ENCODE measurements around the gene C2CD4C. TPM values are rescaled to one million over a fixed set of nuclear protein-coding genes. Genes with fewer than 3 reads are reported as not detected.
"Not testable (repeated sequence)": the region's sequence is repeated elsewhere in the genome, so short reads cannot be mapped to it uniquely, and the experiment has no call there.

C2CD4C gene
- total and polyA plus RNA-seq, 4 donors = 0.88 to 1.4 (median 1.2) TPM

GRCh38 chr19:428149-428548 is 19.2 kb upstream of the C2CD4C start:
- Histone ChIP-seq H3K9ac (ENCODE audit: insufficient read depth in 1 of 2, low read length in 2 of 2) (no peak overlapping the region), H3K36me3 (ENCODE audit: control insufficient read depth in 4 of 4, insufficient read depth in 4 of 4, low read length in 4 of 4) (peaks cover 0 to 3% (median 0%) of the 10 kb centered on the region in 4 donors), H3K27me3 (ENCODE audit: control insufficient read depth in 3 of 3, insufficient read depth in 3 of 3, low read length in 2 of 3) (no peaks in the 10 kb centered on the region), H3K4me1 (ENCODE audit: control insufficient read depth in 5 of 5, insufficient read depth in 5 of 5, low read length in 5 of 5) (peaks cover 0 to 2% (median 0%) of the 10 kb centered on the region in 5 donors), H3K27ac (ENCODE audit: low read depth in 1 of 2, low read length in 1 of 2) (no peak overlapping the region), H3K9me3 (ENCODE audit: control insufficient read depth in 4 of 4, insufficient read depth in 3 of 4, low read length in 3 of 4) (peaks cover 0 to 4% (median 0%) of the 10 kb centered on the region in 4 donors), H3K4me3 (no peak overlapping the region)
- WGBS, 2 donors = 93 to 94% methylated on average over 15 of the region's 15 CpGs
- DNase-seq (no peak), ATAC-seq (ENCODE audit: insufficient read depth, low FRiP score) (no peak)
- no peak for TF ChIP-seq CTCF (IDR thresholded peaks at IDR 0.05; ENCODE audit: control extremely low read depth, extremely low read depth)

DNA sequence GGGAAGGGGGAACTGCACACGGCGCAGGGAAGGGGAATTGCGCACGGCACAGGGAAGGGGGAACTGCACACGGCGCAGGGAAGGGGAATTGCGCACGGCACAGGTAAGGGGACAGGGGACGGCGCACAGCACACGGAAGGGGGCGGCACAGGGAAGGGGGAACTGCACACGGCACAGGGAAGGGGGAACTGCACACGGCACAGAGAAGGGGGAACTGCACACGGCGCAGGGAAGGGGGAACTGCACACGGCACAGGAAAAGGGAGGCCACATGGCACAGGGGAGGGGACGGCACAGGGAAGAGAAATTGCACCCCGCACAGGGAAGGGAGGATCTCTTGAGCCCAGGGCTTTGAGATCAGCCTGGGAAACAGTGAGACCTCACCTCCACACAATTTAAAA is 18.7 kb upstream of the C2CD4C start:
- H3K4me1 ChIP-seq (ENCODE audit: control insufficient read depth in 5 of 5, insufficient read depth in 5 of 5, low read length in 5 of 5); H3K27me3 ChIP-seq (ENCODE audit: control insufficient read depth in 3 of 3, insufficient read depth in 3 of 3, low read length in 2 of 3); DNase-seq; ATAC-seq (ENCODE audit: insufficient read depth, low FRiP score); H3K9me3 ChIP-seq (ENCODE audit: control insufficient read depth in 4 of 4, insufficient read depth in 3 of 4, low read length in 3 of 4); H3K27ac ChIP-seq (ENCODE audit: low read depth in 1 of 2, low read length in 1 of 2); H3K4me3 ChIP-seq; H3K36me3 ChIP-seq (ENCODE audit: control insufficient read depth in 4 of 4, insufficient read depth in 4 of 4, low read length in 4 of 4); H3K9ac ChIP-seq (ENCODE audit: insufficient read depth in 1 of 2, low read length in 2 of 2): not testable (repeated sequence)
- WGBS, 2 donors = 34 to 58% methylated on average over 10 to 19 of the region's 19 CpGs

GRCh38 chr19:426725-427445 is 17.9 kb upstream of the C2CD4C start:
- 78 to 85% methylated on average over 43 to 48 of the region's 51 CpGs for WGBS, 2 donors
- no peak overlapping the region for H3K27ac ChIP-seq (ENCODE audit: low read depth in 1 of 2, low read length in 1 of 2)
- H3K9ac ChIP-seq (ENCODE audit: insufficient read depth in 1 of 2, low read length in 2 of 2) = no peak overlapping the region
- DNase-seq (no peak), ATAC-seq (ENCODE audit: insufficient read depth, low FRiP score) (no peak)
- TF ChIP-seq CTCF (IDR thresholded peaks at IDR 0.05; ENCODE audit: control extremely low read depth, extremely low read depth) = no peak
- peaks cover 0 to 4% (median 0%) of the 10 kb centered on the region in 4 donors for H3K9me3 ChIP-seq (ENCODE audit: control insufficient read depth in 4 of 4, insufficient read depth in 3 of 4, low read length in 3 of 4)
- no peaks in the 10 kb centered on the region for H3K27me3 ChIP-seq (ENCODE audit: control insufficient read depth in 3 of 3, insufficient read depth in 3 of 3, low read length in 2 of 3)
- H3K4me1 ChIP-seq (ENCODE audit: control insufficient read depth in 5 of 5, insufficient read depth in 5 of 5, low read length in 5 of 5) = peaks cover 0 to 2% (median 0%) of the 10 kb centered on the region in 5 donors
- H3K36me3 ChIP-seq (ENCODE audit: control insufficient read depth in 4 of 4, insufficient read depth in 4 of 4, low read length in 4 of 4) = peaks cover 0 to 3% (median 1%) of the 10 kb centered on the region in 4 donors
- H3K4me3 ChIP-seq = no peak overlapping the region

DNA sequence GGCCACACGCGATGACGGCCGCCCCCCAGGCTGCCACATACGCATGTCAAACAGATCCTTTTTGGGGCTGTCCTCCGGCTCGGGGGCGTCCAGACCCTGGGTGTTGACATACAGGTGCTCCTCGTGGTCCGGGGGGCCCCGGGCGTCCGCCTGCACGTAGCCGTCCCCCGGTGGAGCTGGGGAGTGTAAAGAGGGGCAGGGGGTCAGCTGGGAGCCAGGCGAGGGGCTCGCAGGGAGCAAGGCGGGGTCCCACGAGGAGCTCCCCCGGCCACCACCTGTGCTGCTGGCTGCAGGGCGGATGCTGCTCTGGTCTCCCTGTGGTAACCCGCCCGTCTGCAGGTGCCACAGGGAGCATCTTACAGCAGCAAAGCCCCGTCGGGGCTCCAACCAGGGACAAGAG is 16.1 kb upstream of the C2CD4C start:
- no peak for ATAC-seq (ENCODE audit: insufficient read depth, low FRiP score)
- TF ChIP-seq CTCF (IDR thresholded peaks at IDR 0.05; ENCODE audit: control extremely low read depth, extremely low read depth) = no peak
- 92 to 93% methylated on average over 26 of the region's 26 CpGs for WGBS, 2 donors
- Histone ChIP-seq H3K9me3 (ENCODE audit: control insufficient read depth in 4 of 4, insufficient read depth in 3 of 4, low read length in 3 of 4) (peaks cover 0 to 4% (median 0%) of the 10 kb centered on the region in 4 donors), H3K4me1 (ENCODE audit: control insufficient read depth in 5 of 5, insufficient read depth in 5 of 5, low read length in 5 of 5) (peaks cover 0 to 2% (median 0%) of the 10 kb centered on the region in 5 donors), H3K27me3 (ENCODE audit: control insufficient read depth in 3 of 3, insufficient read depth in 3 of 3, low read length in 2 of 3) (no peaks in the 10 kb centered on the region), H3K9ac (ENCODE audit: insufficient read depth in 1 of 2, low read length in 2 of 2) (no peak overlapping the region), H3K27ac (ENCODE audit: low read depth in 1 of 2, low read length in 1 of 2) (no peak overlapping the region), H3K4me3 (no peak overlapping the region), H3K36me3 (ENCODE audit: control insufficient read depth in 4 of 4, insufficient read depth in 4 of 4, low read length in 4 of 4) (peaks cover 0 to 3% (median 1%) of the 10 kb centered on the region in 4 donors)
- no peak for DNase-seq

Data from lung (tissue), 12 donors.